ENCODE measurements around the gene NMD3.

- no peak for TF ChIP-seq CTCF (IDR thresholded peaks at IDR 0.05)
- no peak for TF ChIP-seq ELF1 (IDR thresholded peaks at IDR 0.05)
- no peak for TF ChIP-seq FOSL2 (IDR thresholded peaks at IDR 0.05; ENCODE audit: borderline replicate concordance, low read depth)
- TF ChIP-seq TAF1 (IDR thresholded peaks at IDR 0.05; ENCODE audit: borderline replicate concordance, low read depth, low read length), result no peak
- TF ChIP-seq MAX (IDR thresholded peaks at IDR 0.05; ENCODE audit: low read depth), result no peak
- no peak for TF ChIP-seq EZH2phosphoT487 (IDR thresholded peaks at IDR 0.05; ENCODE audit: borderline replicate concordance, low read depth)
- no peak for TF ChIP-seq NFIC (IDR thresholded peaks at IDR 0.05; ENCODE audit: borderline replicate concordance)
- TF ChIP-seq MXI1 (IDR thresholded peaks at IDR 0.05; ENCODE audit: low read depth, low read length), result no peak
- no peak for TF ChIP-seq ZBTB33 (IDR thresholded peaks at IDR 0.05; ENCODE audit: borderline replicate concordance, low read depth)
- no peak for TF ChIP-seq SIN3A (IDR thresholded peaks at IDR 0.05; ENCODE audit: borderline replicate concordance, low read depth, low read length)
- no peak for TF ChIP-seq YY1 (IDR thresholded peaks at IDR 0.05; ENCODE audit: low read depth)
Observed at GRCh38 chr3:161175506-161175905, 45.6 kb upstream of the NMD3 start.

Data from SK-N-SH (cell line).